Measurements from ENCODE around the gene BRD9. TPM values are rescaled to one million over a fixed set of nuclear protein-coding genes. Genes with fewer than 3 reads are reported as not detected.

The BRD9 gene
- total RNA-seq, 1 donor: 35.8 TPM

- H4K20me1 ChIP-seq (ENCODE audit: insufficient read depth, low read length): no peaks in the 10 kb centered on the region
- no peaks in the 10 kb centered on the region for H3K36me3 ChIP-seq (ENCODE audit: insufficient read depth, low read length)
- TF ChIP-seq CTCF (IDR thresholded peaks at IDR 0.05; ENCODE audit: extremely low read depth, low read depth, low read length): no peak
- H3K4me2 ChIP-seq (ENCODE audit: insufficient read depth, low read length): no peak overlapping the region
- no peak for DNase-seq (ENCODE audit: insufficient read length, low spot score, missing footprints)
- H3K9me3 ChIP-seq (ENCODE audit: low read depth, low read length): no peaks in the 10 kb centered on the region
- no peaks in the 10 kb centered on the region for H3K79me2 ChIP-seq (ENCODE audit: insufficient read depth, low read length)
- no peak overlapping the region for H3K4me3 ChIP-seq (ENCODE audit: insufficient read depth, low read length)
- no peaks in the 10 kb centered on the region for H3K4me1 ChIP-seq (ENCODE audit: insufficient read depth, low read length)
- no peak overlapping the region for H2AFZ ChIP-seq (ENCODE audit: low read length)
- peaks cover 40% of the 10 kb centered on the region for H3K27me3 ChIP-seq (ENCODE audit: insufficient read depth, low read length)
- H3K27ac ChIP-seq (ENCODE audit: low read depth, low read length): no peak overlapping the region
These were observed 40.8 kb upstream of the BRD9 start for GRCh38 chr5:933251-933861.

DNA sequence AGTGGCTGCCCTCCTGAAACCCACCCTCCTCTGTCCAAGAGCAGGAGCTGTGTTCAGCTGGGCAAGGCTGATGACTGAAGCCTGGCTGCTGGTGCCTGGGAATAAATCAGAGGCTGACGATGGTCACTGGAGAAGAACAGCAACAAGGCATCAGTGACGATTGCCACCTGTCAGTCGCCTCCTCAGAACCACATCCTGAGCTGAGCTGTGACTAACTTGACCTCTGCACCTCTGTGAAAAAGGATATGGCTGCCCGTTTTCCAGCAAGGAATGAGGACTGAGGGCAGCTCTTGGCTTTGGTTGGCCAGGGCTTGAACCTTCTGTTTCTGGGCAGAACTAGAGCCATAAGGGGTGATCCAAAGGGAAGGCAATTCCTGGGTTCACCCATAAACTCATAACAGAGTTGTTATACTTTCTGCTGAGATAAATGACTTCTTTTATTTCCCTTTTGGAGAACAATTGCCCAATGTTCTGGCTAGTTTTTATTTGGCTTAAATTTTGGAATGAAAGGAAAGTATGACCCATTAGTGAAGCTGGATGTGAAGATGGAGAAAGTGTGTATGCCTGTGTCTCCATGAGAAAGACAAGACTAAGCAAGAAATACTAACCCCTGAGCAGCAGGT, 40.1 kb upstream of the BRD9 start:
- Histone ChIP-seq H3K4me3 (ENCODE audit: insufficient read depth, low read length) (no peak overlapping the region), H3K79me2 (ENCODE audit: insufficient read depth, low read length) (no peaks in the 10 kb centered on the region), H3K4me1 (ENCODE audit: insufficient read depth, low read length) (no peaks in the 10 kb centered on the region), H2AFZ (ENCODE audit: low read length) (no peak overlapping the region), H3K36me3 (ENCODE audit: insufficient read depth, low read length) (no peaks in the 10 kb centered on the region), H3K4me2 (ENCODE audit: insufficient read depth, low read length) (no peak overlapping the region), H4K20me1 (ENCODE audit: insufficient read depth, low read length) (no peaks in the 10 kb centered on the region), H3K27ac (ENCODE audit: low read depth, low read length) (no peak overlapping the region), H3K9me3 (ENCODE audit: low read depth, low read length) (no peaks in the 10 kb centered on the region), H3K27me3 (ENCODE audit: insufficient read depth, low read length) (peaks cover 43% of the 10 kb centered on the region)
- no peak for DNase-seq (ENCODE audit: insufficient read length, low spot score, missing footprints)
- no peak for TF ChIP-seq CTCF (IDR thresholded peaks at IDR 0.05; ENCODE audit: extremely low read depth, low read depth, low read length)

DNA sequence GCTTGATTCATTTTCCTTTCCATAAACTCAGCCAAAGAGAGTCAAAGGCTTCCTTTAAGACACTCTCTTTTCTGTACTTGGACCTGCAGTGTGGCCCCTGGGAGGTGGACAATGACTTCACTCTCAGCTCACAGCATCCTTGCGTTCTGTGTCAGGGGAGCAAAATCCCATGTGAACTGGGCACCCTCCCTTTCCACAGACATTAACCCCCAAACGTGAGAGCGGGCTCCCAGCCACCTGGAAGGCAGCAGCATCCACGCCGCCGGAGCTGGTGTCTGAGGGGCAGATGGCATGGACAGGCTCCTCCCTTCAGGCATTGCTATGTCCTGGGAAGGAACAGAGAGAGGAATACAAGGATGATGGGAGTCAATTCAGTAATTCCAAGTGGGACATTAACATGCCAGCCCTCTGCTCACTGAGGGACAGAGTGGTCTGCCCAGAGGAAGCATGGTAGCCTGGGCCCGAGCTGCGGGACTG, 39.6 kb upstream of the BRD9 start:
- no peaks in the 10 kb centered on the region for H3K36me3 ChIP-seq (ENCODE audit: insufficient read depth, low read length)
- H3K4me3 ChIP-seq (ENCODE audit: insufficient read depth, low read length): no peak overlapping the region
- no peak for TF ChIP-seq CTCF (IDR thresholded peaks at IDR 0.05; ENCODE audit: extremely low read depth, low read depth, low read length)
- peaks cover 41% of the 10 kb centered on the region for H3K27me3 ChIP-seq (ENCODE audit: insufficient read depth, low read length)
- no peaks in the 10 kb centered on the region for H3K79me2 ChIP-seq (ENCODE audit: insufficient read depth, low read length)
- H3K9me3 ChIP-seq (ENCODE audit: low read depth, low read length): no peaks in the 10 kb centered on the region
- no peak overlapping the region for H3K4me2 ChIP-seq (ENCODE audit: insufficient read depth, low read length)
- no peaks in the 10 kb centered on the region for H4K20me1 ChIP-seq (ENCODE audit: insufficient read depth, low read length)
- no peak overlapping the region for H2AFZ ChIP-seq (ENCODE audit: low read length)
- no peak for DNase-seq (ENCODE audit: insufficient read length, low spot score, missing footprints)
- no peak overlapping the region for H3K27ac ChIP-seq (ENCODE audit: low read depth, low read length)
- H3K4me1 ChIP-seq (ENCODE audit: insufficient read depth, low read length): no peaks in the 10 kb centered on the region

DNA sequence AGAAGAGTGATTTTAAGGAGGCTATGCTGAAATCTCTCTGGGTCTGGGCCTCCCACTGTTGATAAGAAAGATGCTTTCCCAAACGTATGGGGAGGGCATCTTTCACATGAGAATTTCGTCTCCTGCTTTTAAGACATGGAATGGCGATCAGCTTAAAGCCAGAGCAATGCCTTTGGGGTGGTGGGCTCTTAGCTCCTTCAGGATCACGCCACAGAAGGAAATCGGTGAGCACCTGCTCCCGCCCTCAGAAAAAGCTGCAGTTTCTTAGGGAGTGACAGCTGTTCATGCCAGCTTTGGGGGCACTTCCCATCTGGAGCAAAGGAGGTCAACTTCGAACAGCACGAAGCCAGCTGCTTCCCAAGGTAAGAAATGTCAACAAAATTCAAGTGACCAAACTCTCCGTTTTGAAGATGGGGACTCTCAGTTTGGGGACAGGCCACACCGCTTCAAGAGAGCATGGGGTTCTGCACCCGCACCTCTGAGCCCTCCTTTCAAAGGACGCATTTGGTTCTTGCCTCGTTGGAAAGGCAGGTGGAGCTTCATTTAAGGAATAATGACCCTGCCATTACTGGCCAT, 39.1 kb upstream of the BRD9 start:
- peaks cover 37% of the 10 kb centered on the region for H3K27me3 ChIP-seq (ENCODE audit: insufficient read depth, low read length)
- no peaks in the 10 kb centered on the region for H3K4me1 ChIP-seq (ENCODE audit: insufficient read depth, low read length)
- TF ChIP-seq CTCF (IDR thresholded peaks at IDR 0.05; ENCODE audit: extremely low read depth, low read depth, low read length): no peak
- H3K4me2 ChIP-seq (ENCODE audit: insufficient read depth, low read length): no peak overlapping the region
- H3K9me3 ChIP-seq (ENCODE audit: low read depth, low read length): no peaks in the 10 kb centered on the region
- no peaks in the 10 kb centered on the region for H3K36me3 ChIP-seq (ENCODE audit: insufficient read depth, low read length)
- no peak overlapping the region for H3K27ac ChIP-seq (ENCODE audit: low read depth, low read length)
- H3K4me3 ChIP-seq (ENCODE audit: insufficient read depth, low read length): no peak overlapping the region
- H4K20me1 ChIP-seq (ENCODE audit: insufficient read depth, low read length): no peaks in the 10 kb centered on the region
- no peaks in the 10 kb centered on the region for H3K79me2 ChIP-seq (ENCODE audit: insufficient read depth, low read length)
- no peak for DNase-seq (ENCODE audit: insufficient read length, low spot score, missing footprints)
- H2AFZ ChIP-seq (ENCODE audit: low read length): no peak overlapping the region
